ENCODE data around the gene OR52A5.
"Not testable (repeated sequence)": the region's sequence is repeated elsewhere in the genome, so short reads cannot be mapped to it uniquely, and the experiment has no call there.

The OR52A5 gene

DNA sequence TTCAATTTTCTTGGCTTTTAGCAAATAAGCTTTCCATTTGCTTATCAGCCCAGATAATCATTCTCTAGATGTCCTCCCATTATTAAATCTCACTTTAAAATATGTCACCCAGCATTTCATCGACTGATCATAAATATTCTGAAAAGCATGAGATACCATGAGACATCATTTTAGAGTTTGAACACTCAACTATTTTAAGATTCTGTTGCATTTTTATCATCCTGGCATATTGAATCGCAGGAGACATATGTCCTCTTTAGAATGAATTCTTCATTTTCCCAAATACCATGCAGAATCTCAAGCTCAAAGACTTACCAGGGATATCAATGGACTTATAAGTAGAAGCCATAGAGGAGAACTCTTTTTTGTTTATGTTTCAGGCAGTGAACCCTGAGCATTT, at the start of gene OR52A5:
TSS of gene OR52A5 (minus strand) at position 361 of the 400 bp plus-strand sequence. CDS start 5,714 bp downstream, outside the sequence.
- in situ Hi-C loops (cut with HindIII; ENCODE audit: low sequenced_read_pairs), result no loop called here

DNA sequence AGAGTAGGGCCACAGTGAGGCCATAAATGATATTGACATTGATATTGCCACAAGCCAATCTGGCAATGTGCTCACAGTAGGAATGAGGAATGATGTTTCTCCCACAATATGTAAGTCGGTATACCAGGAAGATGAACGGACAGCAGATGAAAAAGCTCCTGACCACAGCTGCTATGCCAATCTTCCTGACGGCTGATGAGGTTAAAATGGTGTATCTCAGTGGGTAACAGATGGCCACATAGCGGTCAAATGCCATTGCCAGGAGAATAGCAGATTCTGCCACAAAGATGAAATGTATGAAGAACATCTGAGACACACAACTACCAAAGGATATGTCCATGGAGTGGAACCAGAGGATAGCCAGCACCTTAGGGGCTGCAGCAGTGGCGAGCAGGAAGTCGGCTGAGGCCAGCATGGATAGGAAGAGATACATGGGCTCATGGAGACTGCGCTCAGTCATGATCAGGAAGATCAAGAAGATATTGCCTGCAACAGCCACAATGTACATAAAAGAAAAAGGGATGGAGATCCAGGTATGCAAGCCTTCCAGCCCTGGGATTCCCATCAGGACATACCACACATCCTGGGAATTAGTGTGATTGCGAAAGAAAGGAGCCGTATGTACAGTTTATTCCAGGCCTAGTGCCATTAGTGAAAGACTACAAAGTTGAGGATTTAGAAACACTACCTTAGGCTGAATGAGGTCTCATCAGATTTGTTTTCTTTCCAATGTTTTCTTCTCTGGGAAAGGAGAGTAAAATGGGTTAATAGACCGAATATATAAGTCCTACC, 40.1 kb upstream of the OR52A5 start:
- in situ Hi-C loops (cut with HindIII; ENCODE audit: low sequenced_read_pairs), result no loop called here

DNA sequence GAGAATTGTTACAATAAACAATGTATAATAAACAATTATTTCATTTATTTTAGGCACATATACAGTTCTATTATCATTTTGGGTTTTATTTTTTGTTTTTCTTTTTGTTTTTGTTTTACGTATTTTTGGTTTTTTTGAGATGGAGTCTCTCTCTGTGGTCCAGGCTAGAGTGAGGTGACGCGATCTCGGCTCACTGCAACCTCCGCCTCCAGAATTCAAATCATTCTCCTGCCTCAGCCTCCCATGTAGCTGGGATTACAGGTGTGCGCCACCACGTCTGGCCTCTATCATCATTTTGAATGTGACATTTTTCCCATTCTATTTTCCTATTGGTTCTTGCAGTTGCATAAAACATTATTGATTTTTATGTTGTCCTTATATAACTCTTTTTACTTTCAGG, 36.8 kb upstream of the OR52A5 start:
- in situ Hi-C loops (cut with HindIII; ENCODE audit: low sequenced_read_pairs), result no loop called here

DNA sequence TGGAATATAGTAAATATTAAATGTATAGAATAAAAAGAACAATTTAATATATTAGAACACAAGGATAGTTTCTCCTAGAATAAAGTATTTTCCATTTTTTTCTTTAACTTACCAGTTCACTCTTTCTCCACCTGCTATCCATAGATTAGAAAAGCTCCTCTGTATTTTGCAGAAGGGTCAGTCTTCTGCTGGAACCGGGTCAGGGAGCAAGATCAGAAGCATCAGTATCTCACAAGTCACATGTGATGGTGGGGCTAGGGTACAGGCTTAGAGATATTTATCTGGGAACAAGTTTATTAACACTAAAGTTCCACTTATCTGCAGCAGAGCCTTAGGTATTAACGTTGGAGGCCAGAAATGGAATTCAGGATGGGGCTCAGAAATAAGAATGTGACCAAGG, 33.7 kb upstream of the OR52A5 start:
- in situ Hi-C loops (cut with HindIII; ENCODE audit: low sequenced_read_pairs), result no loop called here

DNA sequence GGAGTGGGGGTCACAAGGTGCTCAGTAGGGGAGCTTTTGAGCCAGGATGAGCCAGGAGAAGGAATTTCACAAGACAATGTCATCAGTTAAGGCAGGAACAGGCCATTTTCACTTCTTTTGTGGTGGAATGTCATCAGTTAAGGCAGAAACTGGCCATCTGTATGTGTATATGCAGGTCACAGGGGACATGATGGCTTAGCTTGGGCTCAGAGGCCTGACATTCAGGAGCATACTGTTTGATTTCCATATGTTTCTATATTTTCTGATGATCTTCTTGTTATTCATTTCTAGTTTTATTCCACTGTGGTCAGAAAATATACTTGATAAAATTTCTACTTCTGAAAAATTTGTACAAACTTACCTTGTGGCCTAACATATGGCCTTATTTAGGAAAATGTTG, 27.7 kb upstream of the OR52A5 start:
- in situ Hi-C loops (cut with HindIII; ENCODE audit: low sequenced_read_pairs), result not testable (repeated sequence)

DNA sequence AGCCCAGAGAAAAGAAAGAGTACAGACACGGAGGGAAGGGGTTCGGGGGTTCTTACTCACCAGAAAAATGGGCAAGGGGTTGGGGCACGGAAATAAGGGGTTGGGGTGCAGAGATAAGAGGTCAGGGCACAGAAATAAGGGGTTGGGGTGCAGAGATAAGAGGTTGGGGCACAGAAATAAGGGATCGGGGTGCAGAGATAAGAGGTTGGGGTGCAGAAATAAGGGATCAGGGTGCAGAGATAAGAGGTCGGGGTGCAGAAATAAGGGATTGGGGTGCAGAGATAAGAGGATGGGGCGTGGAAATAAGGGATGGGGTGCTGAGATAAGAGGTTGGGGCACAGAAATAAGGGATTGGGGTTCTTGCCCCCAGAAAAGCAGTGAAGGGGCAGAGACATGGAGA, 26.7 kb upstream of the OR52A5 start:
- in situ Hi-C loops (cut with HindIII; ENCODE audit: low sequenced_read_pairs), result not testable (repeated sequence)

DNA sequence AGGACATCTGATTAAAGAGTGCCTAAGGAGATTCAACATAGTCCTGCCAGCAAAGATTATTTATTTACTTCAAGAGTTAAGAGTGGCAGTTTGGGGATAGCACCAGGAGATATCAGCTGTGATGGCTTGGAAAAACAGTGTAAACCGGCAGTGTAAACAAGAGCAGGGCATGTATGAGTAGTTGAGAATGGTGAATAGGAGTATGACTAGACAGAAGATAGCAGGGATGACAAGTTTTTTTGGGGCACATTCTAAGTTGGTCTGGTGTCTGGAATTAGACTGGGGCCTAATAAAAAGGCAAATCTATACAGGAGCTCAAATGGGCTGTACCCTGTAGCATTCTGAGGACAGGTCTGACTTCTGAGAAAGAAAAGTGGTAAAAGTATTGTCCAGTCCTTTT, 22.9 kb upstream of the OR52A5 start:
- in situ Hi-C loops (cut with HindIII; ENCODE audit: low sequenced_read_pairs), result not testable (repeated sequence)

DNA sequence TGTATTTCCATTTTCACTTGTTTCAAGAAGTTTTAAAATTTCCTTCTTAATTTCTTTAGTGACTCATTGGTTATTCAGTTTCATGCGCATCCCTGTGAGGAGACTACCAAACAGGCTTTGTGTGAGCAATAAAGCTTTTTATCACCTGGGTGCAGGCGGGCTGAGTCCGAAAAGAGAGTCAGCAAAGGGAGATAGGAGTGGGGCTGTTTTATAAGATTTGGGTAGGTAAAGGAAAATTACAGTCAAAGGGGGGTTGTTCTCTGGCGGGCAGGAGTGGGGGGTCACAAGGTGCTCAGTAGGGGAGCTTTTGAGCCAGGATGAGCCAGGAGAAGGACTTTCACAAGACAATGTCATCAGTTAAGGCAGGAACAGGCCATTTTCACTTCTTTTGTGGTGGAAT, 22.1 kb upstream of the OR52A5 start:
- in situ Hi-C loops (cut with HindIII; ENCODE audit: low sequenced_read_pairs), result not testable (repeated sequence)

DNA sequence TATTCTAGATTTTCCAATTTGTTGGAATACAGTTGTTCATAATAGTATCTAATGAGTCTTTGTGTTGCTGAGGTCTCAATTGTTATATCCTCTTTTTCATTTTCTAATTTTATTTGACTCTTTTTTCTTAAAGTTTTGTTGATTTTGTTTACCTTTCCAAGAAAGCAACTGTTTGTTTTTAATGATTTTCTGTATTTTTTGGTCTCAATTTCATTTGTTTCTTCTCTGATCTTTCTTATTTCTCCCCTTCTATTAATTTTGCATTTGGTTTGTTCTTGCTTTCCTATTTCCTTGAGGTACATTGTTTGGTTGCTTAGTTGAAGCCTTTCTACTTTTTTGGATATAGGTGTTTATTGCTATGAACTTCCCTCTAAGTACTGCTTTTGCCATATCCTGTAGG, 21.6 kb upstream of the OR52A5 start:
- in situ Hi-C loops (cut with HindIII; ENCODE audit: low sequenced_read_pairs), result no loop called here

DNA sequence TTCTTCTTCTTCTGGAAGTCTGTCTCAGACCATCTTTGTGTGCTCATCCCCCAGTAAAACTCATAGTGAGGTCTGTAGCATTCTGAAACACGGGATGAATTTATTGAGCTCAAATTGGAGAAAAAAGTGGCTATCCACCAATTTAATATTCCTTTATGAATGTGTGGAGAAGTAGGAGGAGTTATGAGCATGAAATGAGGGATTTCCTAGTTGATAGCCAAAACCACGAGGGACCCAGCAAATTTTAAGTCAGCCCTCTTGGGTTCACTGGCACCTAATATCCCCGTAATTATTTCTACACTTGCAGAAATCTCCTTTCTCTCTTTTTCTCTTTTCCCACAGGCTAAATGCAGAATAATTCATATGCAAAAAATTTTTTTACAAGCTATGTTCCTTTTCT, 16.5 kb upstream of the OR52A5 start, which contains the start of gene OR52A1:
TSS of gene OR52A1 (minus strand) at position 101 of the 400 bp plus-strand sequence. CDS start 2,388 bp downstream, outside the sequence.
- in situ Hi-C loops (cut with HindIII; ENCODE audit: low sequenced_read_pairs), result no loop called here

DNA sequence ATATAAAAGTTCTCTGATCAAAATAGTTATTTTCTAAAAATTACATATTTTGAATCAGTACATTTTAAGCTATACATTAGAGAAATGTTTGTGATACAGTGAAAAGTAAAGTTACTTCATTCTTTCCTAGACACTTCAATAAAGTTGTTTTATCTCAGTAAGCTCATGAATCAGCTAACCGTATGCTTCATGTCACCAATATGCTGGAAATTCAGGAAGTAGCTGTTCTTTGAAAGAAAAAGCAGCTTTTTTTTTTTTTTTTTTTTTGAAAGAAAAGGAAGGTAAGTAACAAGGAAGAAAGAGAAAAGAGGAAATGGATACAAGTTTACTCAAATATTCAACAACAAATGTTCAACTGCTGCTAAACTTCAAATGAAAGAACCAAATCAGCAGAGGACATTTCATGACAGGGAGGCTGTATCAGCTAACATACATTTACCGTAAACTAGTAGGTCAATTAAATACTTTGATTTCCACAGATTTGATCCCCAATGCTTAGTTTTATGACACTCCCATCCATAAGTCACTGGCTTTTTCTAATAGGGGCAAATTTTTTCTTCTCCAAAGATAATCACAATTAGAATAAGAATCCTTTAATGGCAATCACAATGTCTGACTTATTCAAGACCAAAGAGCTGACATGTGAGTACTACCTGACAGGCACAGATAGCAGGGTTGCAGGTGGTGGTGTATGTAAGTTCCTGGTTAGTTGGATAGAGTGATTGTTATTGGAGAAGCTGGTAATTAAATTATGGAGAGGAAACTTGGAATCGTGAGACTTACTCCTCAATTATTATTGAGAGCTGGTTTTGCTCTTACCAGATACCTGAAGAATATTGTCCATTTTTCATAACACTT, 15.6 kb upstream of the OR52A5 start:
- in situ Hi-C loops (cut with HindIII; ENCODE audit: low sequenced_read_pairs), result no loop called here

DNA sequence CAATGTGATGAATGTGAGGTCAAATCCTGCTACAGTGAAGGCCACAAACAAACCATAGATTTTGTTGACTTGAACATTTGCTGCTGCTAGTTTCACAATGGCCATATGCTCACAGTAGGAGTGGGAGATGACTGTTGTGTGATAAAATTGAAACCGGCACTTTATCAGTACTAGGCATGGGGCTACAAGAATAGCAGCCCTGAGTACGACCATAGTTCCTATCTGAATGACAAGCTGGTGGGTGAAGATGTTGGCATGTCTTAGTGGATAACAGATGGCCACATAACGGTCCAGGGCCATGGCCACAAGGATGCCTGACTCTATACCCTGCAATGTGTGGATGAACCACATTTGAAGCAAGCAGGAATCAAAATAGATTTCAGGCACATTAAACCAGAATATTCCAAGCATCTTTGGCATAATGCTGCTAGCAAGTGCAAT, 13.6 kb upstream of the OR52A5 start:
- in situ Hi-C loops (cut with HindIII; ENCODE audit: low sequenced_read_pairs), result no loop called here

DNA sequence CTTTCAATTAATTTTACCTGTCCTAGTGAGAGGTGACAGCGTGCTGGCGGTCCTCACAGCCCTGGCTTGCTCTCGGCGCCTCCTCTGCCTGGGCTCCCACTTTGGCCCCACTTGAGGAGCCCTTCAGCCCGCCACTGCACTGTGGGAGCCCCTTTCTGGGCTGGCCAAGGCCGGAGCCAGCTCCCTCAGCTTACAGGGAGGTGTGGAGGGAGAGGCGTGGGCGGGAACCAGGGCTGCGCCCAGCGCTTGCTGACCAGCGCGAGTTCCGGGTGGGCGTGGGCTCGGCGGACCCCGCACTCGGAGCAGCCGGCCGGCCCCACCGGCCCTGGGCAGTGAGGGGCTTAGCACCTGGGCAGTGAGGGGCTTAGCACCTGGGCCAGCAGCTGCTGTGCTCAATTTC, 6.0 kb upstream of the OR52A5 start:
- in situ Hi-C loops (cut with HindIII; ENCODE audit: low sequenced_read_pairs), result not testable (repeated sequence)

DNA sequence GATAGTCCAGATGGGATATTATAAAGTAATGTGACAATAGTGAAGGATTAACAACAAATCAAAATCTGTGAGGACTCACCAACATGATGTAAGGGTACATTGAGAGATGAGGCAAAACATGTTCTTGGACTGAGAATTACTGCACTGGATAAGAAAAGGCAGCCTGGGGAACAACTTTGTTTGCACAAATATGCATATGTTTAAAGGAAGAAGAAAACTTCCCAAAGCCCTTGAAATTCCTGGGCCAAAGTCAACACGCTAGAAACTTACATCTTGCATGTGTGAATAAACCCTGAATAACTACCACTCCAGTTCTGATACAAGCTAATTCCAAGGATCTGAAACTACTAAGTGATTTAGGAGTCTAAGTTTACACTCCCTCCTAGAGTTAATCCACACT, 1.1 kb downstream of the OR52A5 start:
- in situ Hi-C loops (cut with HindIII; ENCODE audit: low sequenced_read_pairs), result no loop called here

DNA sequence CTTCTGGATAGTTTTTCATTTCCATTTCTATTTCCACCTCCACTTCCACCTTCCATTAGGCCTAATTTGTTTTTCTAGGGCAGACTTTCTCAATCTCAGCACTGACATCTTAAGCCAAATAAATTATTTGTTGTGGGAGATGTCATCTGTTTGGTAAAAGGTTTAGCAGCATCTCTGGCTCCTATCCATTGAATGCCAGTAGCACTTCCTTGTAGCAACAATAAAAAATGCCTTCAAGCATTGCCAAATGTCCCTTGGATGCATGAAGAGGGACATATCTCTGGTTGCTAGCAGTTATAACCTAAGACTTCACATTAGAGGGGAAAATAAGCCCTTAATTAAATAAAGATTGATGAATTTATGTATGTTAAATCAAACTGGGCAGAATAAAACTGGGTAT, 1.9 kb downstream of the OR52A5 start:
- in situ Hi-C loops (cut with HindIII; ENCODE audit: low sequenced_read_pairs), result no loop called here

DNA sequence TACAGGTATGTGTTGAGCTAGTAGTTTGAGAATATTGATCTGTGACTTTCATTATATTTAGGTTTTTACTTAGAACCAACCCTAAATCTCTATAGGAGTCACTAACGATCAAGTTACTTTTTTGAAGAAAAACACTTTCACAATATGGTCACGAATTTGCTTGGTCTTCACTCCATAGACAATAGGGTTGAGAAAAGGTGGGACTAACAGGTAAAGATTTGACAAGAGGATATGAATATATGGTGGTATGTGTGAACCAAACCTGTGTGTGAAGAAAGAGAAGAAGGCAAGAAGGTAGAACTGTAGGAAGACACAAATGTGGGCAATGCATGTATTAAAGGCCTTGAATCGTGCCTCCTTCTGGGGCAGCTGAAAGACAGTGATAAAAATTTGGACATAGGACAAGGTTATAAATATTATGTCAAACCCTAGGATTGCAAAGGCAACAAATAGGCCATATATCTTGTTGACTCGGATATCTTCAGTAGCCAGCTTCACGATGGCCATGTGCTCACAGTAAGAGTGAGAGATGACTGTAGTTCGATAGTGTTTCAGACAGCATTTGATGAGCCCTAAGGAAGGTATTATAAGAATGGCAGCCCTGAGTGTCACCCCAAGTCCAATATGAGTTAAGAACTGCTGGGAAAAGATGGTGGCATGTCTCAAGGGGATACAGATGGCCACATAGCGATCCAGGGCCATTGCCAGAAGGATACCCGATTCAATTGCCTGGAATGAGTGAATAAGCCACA, 6.4 kb downstream of the OR52A5 start:
- in situ Hi-C loops (cut with HindIII; ENCODE audit: low sequenced_read_pairs), result no loop called here

DNA sequence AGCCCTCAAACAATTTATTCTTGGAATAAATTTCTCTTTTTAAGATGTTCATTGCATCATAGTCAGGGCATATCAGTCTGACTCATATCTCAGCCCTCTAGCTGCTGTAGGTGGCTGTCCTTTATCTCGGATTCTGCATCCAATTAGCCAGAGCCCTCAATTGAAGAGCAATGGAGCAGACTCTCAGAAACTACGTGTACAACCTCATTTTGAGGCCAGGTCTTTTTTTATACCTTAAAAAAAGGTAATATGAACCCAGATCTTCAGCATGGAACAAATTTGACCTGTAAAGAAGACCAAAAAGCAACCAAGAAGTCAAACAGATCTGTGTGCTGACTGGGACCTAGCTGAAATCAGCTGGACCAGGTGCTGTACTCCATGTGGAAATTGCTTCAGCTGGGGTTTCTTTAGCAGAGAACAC, 8.7 kb downstream of the OR52A5 start:
- in situ Hi-C loops (cut with HindIII; ENCODE audit: low sequenced_read_pairs), result no loop called here

DNA sequence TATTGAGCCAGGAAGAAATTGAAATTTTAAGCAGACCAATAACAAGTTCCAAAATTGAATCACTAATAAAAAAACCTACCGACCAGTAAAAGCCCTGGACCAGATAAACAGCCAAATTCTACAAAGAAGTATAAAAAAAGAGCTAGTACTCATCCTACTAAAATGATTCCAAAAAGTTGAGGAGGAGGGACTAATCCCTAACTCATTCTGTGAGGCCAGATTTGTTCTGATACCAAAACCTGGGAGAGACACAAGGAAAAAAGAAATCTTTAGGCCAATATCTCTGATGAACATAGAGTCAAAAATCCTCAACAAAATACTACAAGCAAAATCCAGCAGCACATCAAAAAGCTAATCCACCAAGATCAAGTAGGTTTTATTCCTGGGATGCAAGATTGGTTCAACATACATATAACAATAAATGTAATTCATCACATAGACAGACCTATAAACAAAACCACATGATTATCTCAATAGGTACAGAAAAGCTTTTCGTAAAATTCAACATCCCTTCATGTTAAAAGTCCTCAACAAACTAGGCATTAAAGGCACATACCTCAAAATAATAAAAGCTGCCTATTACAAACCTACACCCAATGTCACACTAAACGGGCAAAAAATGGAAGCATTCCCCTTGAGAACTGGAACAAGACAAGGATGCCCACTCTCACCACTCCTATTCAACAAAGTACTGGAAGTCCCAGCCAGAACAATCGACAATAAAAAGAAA, 13.1 kb downstream of the OR52A5 start:
- in situ Hi-C loops (cut with HindIII; ENCODE audit: low sequenced_read_pairs), result no loop called here

DNA sequence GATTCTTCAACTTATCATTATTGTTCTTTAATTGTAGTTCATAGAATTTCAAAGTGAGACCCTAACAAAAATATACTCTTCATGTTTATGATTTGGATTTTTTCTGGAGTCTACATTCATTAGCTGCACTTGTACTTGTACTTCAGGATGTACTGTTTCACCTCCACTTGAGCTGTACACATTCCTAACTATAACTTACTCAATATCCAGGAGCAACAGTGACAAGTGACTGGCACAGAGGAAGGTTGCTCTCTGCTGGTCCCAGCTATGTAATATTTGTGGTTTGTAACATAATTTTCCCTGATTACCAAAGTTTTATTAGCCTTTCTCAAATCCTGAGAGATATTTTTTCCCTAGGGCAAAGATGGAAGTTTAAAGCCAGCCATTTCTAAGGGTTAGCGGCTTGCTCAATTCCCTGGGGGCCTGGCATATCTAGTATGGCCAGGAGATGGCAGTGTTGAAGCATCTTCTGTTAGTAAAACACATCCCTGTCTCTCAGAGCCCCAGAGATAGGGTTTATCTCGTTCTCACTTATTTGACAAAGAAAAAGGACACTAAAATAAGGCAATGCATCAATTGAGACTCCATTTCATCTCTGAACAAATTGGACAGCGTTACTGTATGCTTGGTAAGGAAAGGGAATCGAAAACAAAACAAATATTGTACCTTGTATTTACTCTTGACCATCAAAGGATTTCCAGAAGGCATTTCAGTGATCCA, 14.2 kb downstream of the OR52A5 start:
- in situ Hi-C loops (cut with HindIII; ENCODE audit: low sequenced_read_pairs), result no loop called here

DNA sequence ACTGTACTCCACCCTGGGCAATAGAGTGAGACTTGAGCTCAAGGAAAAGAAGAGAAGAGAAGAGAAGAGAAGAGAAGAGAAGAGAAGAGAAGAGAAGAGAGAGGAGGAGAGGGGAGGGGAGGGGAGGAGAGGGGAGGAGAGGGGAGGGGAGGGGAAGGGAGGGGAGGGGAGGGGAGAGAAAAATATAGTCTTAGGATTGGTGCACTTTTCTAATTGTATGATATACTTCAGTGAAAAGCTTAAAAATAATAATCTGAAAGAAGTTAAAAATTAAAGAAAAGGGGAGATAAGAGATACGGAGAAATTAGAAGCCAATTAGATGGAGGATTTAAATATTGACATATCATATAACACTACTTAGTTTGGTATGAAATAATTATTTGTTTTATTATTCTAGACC, 19.3 kb downstream of the OR52A5 start:
- in situ Hi-C loops (cut with HindIII; ENCODE audit: low sequenced_read_pairs), result no loop called here

Data from DLD1 (cell line).